NCI-H146 (cell line): ENCODE data around the gene AIFM1.

Source experiments
- DNase-seq: peaks from one replicate; lab custom pipeline; 2025; lab: John Stamatoyannopoulos, UW

The AIFM1 gene

DNA sequence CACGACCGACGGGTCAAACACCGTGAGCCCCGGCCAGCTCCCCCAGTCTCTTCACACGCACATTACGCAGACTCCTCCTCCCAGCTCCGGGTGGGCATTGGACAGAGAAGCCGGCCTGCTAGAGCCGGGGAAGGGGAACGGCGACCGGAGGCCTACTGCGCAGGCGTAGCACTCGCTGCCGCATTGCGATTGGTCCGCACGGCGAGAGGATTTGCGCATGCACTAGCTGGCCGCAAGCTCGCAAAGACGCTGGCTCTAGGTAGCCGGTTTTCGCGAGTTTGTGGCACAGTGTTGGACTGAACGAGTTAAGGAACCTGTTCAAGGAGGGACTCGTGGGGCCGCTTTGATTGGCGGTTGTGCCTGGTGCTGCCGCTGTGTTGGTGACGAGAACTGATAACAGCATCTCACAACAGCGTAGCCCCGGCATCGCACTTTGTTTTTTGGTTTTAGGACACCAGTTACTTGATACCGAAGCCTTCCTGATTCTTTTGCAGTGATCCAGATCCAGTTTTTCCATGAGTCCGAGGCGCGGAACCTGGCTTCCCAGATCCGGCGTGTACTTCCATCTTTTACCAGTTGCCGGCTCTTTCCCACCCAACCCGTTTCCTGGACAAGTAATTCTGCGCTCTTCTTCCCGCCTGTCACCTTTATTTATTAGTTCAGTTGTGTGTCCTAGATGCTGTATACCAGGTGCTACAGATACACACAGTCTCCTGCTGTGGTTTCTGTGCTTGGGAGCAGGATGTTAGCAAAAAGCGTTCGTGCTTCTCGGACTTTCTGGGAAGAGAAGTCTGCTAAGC, at the start of gene AIFM1:
AIFM1 (minus strand) TSS at position 139 of the 800 bp plus-strand sequence. CDS start 185 bp downstream, outside the sequence.
- DNase-seq: peak; percentile 96

DNA sequence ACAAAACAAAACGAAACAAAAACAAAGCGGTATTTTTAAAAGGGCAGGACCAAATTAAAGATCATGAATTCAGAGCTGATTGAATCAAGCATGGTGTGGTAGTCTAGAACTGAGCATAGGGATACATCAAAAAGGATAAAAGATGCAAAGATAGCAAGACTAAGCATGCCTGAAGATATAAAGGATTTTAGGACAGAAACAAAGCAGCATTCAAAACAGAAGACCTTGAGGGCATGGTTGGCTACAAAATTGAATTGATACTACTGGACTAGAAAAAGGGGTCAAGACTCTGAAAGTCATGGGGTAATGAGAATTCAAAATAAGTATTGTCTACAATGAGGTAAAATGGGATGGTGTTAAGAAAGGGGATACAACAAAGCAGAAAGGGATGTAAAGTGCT, 47.7 kb upstream of the AIFM1 start:
- DNase-seq: no peak

DNA sequence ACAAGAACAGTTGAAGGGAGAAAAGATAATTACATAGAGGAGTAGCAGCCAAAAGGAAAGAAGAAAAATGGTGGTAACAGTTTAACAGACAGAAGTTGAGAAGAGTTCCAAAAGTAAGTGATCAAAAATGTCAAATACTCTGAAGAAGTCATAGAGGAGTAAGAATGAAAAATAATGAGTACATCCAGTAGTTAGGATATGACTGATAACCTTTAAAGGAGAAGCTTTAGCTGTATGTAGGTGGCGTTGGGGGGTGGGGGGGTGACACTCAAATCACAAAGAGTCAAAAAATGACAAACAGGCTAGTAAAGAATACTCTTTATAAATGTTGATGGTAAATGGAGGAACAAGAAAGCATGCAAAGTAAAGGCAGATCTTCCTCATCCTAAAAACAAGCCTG, 46.7 kb upstream of the AIFM1 start:
- DNase-seq: no peak

DNA sequence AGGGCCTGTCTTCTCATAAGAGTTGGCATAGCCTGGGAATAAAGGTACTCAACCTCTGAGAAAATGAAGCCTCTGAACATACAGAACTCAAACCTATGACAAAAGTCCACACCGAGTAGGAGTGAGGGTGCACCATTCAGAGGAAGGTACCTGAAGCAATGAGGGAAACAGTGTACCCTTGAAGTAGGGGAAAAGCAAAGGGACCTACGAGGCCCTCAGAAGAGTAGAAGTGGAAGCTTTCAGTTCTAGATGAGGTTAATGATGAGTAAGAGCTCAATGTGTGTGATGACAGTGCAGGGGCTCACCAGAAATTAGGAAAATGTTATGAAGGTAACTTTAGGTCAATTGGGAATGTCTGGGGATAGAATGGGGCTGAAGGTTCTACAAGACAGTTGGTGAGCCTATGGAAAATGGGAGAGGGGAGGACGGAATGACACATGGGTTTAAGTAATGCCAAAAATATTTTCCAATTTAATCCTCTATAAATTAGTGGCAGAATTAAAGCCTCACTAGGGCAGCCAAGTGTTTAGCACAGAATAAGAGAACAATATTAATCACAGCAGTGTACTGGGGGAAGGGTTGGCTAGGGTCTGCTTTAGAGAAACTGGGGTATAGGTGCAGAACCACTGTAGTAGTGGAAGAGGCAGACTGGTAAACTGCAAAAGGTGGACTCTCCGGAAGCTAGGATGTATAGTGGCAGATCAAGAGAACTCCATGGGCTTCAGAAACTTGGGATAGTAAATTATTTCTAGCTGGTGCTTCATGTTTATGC, 46.0 kb upstream of the AIFM1 start:
- no peak for DNase-seq

DNA sequence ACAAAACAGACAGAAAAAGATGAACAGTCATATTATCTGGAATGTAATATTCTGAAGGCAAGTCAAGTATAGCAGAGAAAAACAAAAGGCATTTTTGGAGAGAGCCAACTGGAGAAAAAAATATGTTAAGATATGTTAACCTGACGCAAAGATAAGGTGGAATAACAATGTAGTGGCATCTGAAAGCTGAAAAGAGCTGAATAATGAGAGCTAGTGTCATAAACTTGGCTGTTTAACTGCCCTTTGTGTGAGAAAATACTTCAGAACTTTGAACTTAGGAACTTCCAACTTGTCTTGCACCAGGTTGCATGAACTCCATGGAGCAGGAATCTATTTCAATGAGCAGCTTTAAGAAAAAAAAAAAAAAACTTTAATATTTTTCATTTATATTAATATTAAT, 39.0 kb upstream of the AIFM1 start:
- no peak for DNase-seq

DNA sequence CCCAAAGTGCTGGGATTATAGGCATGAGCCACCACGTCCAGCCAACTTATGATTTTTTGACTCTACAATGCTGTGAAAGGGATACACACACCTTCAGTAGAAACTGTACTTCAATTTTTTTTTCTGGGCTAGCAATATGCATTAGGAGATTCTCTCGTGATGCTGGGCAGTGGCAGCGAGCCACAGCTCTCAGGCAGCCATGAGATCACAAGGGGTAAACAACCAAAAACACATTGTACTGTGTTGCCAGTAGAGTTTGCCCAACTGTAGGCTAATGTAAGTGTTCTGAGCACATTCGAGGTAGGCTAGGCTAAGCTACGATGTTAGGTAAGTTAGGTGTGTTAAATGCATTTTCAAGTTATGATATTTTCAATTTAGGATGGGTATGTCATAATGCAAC, 31.8 kb upstream of the AIFM1 start:
- DNase-seq: no peak

DNA sequence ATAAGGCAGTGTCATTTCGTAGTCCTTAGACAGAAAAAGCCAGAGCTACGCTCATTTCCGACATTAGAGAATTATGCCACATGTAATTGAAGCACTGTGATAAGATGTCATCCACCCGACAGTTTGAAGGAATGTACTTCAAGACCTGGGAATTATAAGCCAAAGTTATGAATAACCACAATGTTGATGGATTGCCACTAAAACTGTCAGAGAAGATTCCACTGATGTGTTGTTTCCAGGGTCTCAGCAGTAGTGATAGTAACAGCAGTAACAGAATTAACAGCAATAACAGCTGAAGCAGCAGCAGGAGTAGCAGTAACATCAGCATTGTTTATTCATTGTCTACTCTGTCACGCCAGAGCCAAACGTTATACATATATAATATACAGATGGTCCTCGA, 30.8 kb upstream of the AIFM1 start:
- no peak for DNase-seq

DNA sequence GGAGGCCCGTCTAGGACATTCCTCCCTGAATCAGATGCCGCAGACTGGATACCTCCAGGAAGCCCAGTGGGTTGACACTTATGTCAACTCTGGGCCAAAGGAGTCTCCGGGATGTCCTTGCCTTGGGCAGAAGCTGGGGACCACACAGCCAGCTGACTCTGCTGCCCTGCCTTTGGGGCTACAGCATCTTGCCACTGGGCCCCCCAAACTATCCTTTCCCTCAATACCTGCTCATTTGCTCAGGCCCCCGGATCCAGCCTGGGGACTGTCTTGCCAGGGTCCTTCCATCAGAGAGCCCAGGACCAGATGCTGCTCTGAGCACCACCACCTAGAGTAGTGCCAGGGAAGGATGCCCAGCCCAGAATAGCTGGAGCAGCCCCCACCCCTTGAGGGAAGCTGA, 25.2 kb upstream of the AIFM1 start:
- no peak for DNase-seq

DNA sequence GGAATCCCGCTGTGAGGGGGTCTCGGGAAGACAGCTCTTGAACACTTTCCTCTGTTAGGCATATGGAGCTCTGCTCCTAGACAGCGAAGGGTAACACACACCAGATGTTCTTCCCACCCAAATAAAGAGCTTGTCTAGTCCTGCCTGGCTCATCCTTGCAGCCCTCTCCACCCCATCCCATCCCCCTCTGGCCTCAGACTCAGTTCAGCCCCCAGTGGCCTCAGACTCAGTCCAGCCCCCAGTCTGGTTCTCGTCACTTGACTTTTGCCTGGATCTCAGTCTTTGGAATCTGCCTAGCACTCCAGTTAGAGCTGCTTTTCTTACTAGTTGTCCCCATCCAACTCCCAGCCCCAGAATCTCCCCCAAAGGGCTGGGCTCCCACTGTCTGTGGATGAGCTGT, 21.0 kb upstream of the AIFM1 start:
- DNase-seq: no peak

DNA sequence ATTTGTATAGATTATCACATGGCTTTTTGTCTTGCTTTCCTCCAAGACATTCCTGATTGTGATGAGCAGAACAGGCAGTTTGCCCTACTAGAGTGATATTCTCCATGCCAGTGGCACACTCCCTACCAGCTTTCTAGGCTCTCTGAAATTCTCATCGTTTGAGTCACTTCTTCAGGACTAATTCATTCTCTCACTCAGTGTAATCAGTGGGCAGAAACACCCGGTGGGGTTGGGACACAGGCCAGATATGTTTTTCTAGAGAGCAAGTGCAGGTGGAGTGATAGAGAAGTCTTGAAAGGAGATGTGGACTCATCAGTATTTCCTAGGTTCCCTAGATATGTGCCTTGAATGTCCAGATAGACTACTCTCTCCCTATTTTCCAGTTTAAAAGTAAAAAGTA, 19.2 kb upstream of the AIFM1 start:
- DNase-seq: no peak

DNA sequence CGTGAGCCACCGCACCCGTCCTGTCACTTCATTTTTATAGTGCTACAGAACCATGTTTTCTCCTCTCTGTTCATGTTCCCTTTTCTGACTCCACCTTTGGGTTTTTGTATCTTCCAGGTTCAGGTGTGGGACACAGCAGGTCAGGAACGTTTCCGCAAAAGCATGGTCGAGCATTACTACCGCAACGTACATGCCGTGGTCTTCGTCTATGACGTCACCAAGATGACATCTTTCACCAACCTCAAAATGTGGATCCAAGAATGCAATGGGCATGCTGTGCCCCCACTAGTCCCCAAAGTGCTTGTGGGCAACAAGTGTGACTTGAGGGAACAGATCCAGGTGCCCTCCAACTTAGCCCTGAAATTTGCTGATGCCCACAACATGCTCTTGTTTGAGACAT, 18.5 kb upstream of the AIFM1 start:
- no peak for DNase-seq

DNA sequence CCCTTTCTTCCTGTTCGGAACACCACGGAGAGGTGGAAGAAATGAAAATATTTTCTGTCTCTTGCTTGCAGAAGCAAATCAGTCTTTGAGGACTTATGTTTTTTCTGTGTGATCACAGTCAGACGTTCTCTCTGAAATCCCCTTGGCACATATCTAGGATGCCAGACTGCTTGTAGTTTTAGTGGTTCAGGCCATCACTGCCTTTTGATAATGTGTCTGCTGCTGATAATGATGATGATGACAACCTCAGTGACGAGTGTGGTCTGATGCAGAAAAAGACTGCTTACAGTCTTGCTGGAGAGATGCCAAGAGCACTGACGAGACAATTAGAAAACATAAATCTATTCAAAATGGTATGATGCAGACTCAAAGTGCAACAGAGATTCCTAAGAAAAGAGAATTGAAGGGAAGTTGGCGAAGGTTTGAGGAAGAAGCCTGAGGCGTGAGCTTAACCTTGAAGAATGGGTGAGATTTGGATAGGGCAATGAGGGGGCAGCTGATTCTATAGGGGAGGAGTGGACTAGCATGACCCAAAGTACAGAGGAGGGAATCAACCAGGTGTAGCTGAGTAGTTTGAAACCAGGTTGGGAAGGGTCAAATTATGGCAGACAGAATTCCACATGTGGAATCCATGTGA, 14.1 kb upstream of the AIFM1 start:
- no peak for DNase-seq

DNA sequence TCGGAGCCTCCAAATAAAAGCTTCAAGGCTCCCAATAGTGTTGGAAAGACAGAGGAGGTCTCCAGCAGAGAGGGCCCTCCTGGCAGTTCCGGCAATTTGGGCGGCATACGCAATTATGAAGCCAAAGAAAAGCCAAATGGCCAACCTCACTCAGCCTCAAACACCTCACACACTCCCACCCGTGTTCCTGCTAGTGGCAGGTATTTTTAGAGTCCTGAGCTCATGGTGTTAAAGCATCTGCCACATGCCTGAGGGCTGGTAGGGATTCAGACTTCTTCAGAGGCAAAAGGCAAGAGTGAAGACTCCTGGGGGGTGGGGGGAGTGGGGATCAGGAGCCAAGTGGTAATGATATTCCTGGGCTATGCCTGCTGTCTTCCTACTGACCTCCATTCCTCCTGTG, 13.5 kb upstream of the AIFM1 start:
- DNase-seq: no peak

DNA sequence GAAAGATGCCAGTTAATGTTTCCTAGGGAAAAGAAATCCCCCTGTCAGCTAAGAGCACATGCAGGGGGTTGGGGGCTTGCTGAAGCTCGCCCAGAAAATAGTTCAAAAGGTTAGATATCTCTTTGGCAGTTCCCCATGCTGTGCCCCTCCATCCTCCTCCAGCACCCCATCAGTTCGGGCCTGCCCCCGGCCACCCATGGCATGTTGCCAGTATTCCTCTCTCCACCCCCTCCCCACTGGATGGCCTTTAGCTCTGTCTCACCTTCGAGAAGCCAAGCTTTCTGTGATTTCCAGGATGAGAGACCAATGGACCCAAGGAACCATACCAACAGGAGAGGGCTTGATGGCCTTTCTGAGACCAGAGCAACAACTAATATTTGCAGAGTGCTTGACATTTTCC, 11.3 kb upstream of the AIFM1 start:
- DNase-seq: no peak

DNA sequence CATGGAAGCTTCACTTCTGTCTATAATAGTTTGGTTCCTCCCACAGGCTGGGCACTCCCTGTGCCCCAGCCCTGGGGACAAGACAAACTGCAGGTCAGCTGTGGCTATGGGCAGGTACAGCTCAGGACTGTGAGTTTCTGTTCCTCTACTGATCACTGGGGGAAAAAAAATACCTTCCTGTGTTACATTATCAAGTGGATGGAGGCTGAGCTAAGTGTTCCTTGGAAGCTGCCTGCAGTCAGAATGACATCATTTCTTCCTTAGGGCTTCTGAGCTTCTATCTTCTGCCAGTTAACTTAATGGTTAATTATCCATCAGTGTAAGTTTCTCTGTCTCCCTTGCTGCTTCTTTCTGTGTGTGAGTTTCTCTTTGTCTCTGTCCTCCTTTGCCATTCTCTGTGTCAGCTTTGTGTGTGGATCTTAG, 10.7 kb upstream of the AIFM1 start:
- DNase-seq: no peak

DNA sequence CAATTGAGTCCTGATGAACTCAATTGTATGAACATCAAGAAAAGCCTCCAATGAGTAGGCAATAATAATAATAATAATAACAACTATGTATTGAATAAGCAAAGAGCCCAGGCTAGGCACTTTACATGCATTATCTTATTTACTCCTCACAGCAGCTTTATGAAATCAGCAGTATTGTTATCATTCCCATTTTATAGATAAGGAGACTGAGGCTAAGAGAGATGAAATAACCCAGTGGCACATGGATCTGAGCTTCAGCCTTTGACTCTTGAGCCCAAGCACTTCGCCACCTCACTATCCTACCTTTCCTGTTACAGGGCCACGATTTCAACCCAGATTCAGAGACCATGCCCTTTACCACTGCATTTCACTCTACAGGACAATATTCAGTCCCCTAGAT, 9.3 kb upstream of the AIFM1 start:
- DNase-seq: no peak

DNA sequence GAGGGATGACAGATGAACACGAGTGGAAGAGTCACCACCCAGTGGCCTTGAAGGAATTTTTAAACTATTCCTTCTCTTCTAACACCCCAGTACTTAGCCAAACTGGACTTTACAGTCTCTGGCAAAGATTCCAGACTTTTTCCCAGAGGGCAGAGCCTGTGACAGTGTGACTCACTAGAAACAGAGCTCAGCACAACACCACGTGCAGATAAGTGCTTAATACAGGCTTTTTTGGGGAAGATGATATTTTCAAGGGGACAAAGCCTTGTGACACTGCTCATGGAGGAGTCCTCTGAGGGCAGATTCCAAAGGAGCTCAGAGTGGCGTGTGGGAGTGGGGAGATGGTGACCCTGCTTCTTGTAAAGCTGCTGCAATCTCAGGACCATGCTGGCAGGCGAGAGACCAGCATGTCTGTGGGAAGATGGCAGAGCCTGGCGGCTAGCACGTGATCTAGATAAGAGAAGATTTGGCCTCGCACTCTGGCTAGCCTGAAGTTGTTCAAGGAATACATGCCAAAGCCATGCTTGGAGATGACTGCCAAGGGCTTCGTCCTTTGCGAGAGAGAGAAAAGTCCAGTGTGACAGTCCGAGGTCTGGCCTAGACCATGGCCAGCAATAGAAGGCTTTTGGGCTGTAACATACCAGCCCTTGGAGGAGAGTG, 8.5 kb upstream of the AIFM1 start:
- DNase-seq: no peak

DNA sequence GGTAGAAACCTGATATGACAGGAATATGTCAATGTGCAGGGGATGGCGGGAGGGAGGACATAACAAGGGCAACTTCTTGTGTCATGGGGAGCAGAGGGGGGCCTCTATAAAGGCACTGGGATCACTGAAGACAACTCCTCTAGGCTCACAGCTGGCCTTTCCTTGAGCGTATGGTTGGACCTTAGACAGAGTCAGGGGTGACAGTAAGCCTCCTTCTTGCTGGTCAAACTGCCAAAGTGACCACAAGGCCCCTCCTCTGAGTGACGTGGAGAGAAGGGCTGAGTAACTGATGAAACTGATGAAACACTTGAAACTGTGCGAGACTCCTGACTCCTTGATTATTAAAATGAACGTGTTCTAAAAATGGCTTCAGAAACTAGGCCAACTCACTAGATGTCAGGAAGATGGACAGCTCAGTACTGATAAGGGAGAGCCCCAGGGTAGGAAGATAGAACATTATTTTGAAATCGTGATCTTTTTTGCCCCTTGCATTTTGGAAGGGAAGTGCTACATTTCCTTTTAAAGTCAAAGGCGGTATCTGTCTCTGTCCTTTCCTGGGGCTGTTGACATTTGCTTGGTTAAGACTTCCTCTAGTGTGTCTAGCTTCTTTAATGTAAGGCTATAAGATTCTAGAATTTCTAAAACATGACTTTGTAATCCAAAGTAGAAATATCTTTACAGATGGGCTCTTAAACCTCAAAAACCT, 7.7 kb upstream of the AIFM1 start:
- no peak for DNase-seq

DNA sequence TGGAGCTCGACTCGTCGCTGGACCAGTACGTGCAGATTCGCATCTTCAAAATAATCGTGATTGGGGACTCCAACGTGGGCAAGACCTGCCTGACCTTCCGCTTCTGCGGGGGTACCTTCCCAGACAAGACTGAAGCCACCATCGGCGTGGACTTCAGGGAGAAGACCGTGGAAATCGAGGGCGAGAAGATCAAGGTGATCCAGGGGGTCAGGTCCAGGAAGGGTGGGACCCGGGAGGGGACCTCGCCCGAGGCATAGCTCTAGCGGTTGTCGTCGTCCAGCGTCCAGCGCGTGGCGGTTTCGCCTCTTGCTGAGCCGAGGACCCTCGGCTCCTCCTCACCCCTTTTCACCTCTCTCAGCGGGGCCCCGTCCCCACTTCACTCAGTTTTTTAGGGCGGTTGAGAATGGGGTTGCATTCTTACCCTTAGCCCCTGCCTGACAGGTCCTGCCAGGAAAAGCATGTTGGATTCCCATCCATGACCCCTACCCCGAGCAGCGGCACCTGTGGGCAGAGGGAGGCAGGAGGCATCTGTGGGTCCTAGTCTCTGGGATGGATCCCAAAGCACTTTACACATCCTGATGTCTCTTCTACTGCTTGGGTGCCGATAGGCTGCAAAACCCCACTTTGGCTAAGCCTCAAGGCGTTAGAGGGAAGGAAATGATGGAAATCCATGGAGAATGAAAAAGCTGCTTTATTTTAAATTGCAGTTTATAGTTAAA, 6.6 kb upstream of the AIFM1 start:
- DNase-seq: peak; percentile 39

DNA sequence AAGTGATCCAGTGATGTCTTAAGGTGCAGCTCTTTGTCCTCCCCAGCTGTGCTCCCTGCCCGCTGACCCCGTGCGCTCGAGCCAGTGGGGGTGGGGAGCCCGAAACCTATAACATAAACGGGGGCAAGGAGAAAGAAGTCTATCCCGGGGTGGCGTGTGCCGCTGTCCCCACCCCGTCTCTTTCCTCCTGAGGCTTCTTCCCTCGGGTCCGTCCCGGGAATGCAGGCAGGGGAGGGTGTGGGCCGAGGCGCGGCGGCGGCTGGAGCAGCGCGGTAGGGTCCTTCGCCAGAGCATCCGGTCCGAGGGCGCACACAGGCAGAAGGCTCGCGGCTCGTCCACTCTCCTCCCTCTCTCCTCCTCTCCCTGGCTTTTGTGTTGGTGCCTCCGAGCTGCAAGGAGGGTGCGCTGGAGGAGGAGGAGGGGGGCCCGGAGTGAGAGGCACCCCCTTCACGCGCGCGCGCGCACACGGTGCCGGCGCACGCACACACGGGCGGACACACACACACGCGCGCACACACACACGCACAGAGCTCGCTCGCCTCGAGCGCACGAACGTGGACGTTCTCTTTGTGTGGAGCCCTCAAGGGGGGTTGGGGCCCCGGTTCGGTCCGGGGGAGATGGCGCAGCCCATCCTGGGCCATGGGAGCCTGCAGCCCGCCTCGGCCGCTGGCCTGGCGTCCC, 5.9 kb upstream of the AIFM1 start, which contains the start of gene RAB33A:
RAB33A (plus strand) TSS at position 517 of the 681 bp plus-strand sequence; CDS start at position 618, 101 bp downstream.
- DNase-seq: peak; percentile 65
